T-helper 9 cell (primary cell): ENCODE results near the gene TIAM2.
"Not testable (repeated sequence)": the region's sequence is repeated elsewhere in the genome, so short reads cannot be mapped to it uniquely, and the experiment has no call there.

Source experiments
- DNase-seq: peaks from one replicate; pipeline ENCODE4 v3.0.0-alpha.2; 2020

The TIAM2 gene

DNA sequence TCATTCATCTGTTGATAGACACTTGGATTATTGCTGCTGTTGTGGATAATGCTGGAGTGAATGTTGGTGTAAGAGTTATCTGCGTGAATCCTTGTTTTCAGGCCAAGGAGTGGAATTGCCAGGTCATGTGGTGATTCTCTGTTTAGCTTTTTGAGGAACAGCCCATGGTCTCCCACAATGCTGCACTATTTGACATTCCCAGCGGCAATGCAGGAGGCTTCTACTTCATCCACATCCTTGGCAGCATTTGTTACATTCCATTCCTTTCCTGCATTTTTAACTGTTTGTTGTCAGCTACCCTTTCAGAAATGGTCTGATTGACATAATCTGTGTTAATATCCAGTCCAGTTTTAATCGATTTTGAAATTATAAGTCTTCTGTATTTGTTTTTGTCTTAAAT lies 217.0 kb downstream of the TIAM2 start:
- DNase-seq: no peak

DNA sequence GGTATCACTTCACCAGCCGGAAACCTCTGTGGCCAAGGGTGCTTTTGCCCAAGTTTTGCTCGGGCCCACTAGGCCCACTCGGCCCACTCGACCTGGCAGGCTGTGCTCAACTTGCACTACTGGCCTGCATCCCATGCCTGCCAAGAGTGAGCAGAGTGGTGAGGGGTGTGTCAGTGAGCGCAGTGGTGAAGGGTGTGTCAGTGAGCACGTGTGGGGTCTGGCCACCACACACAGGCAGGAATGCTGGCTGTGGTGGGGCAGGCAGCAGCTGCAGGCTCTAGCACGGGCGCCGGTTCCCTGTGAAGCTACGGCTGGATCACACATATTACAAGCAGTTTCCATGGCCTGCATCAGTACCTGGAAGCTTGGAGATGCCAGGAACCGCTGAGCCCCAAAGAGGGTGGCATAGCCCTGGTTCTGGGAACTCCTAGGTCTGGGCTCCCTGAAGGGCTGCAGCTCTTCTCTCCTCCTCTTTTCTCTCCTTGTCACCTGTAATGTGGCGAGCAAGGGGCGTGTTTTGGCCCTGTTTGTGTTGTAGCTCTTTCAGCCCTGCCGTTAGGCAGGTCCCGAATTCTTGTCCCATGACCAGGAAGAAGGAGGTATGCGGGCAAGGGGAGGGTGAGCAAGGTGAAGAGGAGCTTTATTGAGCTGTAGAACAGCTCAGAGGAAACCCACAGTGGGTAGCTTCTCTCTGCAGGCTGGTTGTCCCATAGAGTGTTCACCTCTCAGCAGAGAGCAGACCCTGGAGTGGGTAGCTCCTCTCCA lies 217.7 kb downstream of the TIAM2 start:
- no peak for DNase-seq

DNA sequence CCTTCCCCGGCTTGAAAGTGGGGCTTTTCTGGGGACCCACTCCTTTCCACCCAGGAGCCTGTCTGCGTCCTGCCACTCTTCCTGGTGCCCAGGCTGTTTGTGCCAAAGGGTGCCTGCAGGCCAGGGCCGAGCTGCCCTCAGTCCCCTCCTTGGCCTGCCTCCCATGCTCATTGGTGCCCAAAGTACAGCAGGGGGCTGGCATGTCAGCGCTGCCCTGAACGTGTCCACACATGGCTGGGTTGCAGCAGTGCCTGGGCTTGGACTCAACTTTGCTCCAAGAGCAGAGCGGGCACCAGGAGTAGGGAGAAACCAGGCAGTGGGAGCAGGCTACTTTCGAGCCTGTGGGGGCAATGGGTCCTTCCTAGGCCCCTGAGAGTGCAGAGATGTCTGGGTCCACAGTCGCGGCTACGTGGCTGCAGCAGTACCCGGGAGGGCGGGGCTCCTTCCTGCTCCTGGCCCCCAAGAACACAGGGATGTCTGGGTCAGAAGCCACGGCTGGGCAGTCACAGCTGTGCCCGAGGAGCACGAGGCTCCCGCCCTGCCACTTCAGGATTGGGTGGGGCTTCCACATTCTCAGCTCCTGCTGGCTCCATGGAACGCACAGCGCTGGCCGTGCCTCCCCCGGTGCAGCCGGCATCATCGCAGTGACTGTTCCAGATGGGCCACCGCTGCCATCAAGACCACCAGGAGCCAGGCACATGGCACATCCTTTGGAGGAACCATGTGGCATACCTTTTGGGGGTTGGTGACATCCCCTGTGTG lies 218.7 kb downstream of the TIAM2 start:
- no peak for DNase-seq

DNA sequence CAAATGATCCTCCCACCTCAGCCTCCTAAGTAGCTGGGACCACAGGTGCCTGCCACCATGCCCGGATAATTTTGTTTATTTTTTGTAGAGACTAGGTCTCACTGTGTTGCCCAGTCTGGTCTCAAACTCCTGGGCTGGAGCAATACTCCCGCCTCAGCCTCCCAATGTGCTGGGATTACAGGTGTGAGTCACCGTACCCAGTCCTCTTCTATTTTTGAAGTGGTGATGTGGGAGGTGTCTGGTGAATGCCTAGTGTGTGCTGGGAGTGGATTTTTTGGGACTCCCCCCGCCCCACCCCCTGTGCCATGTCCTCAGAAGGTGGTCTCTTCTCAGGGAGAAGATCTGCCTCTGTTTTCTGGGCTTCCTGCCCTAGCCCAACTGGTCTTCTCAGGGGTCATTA lies 220.8 kb downstream of the TIAM2 start:
- no peak for DNase-seq

- DNase-seq: no peak
Measured at GRCh38 chr6:155216312-155217046, 221.4 kb downstream of the TIAM2 start.

- DNase-seq: not testable (repeated sequence)
Measured at GRCh38 chr6:155218711-155219110, 223.6 kb downstream of the TIAM2 start.

DNA sequence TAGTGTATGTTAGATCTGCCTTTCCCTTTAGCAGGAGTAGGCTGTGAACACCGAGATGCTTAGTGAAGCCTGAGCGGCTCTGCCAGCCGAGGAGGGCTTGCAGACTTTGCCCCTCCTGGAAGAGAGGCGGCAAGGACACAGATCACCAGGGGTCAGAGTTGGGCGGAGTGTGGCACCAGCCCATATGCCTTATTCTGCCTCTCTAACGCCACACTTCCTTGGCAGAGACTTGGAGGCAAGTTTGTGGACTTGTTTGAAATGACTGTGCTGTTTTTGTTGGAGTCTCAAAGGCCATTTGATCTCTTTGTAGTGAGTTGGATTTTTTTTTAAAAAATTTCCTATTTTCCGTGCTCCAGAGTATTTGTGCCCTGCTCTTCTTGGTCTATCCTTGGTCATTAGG lies 224.2 kb downstream of the TIAM2 start:
- DNase-seq: no peak

GRCh38 chr6:155219858-155220301 lies 224.8 kb downstream of the TIAM2 start:
- no peak for DNase-seq

DNA sequence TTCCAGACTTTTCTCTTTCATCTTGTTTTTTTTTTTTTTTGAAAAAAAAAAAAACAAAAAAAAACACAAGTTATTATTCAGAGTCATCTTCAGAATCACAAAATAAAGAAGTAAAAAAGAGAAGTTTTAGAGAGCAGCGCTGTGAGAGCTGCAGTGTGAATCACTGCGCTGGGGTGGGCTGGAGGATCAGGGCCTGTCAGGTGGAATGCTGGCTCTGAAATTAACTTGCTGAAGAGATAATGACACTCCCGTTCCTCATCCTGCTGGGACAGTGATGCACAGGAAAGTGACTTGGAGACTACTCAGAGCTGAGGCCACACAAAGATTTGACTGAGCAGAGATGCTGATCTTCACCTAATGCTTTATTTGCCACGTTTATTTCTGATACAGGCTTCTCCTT lies 226.0 kb downstream of the TIAM2 start:
- no peak for DNase-seq

DNA sequence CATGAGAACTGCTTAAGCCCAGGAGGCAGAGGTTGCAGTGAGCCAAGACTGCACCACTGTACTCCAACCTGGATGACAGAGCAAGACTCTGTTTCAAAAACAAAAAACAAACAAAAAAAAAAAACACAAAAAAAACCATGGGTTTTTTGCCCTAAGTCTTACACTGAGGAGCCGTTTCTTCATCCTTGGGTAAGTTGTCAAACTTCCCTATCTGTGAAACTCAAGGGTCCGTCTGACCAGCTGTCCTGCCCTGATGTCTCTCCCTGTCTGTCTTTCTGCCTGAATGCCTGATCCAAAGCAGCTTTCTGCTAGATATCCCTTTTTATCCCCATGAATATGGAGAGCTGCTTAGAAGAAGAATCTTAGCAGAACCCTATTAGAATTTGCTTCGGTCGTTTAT lies 227.4 kb downstream of the TIAM2 start:
- DNase-seq: no peak

DNA sequence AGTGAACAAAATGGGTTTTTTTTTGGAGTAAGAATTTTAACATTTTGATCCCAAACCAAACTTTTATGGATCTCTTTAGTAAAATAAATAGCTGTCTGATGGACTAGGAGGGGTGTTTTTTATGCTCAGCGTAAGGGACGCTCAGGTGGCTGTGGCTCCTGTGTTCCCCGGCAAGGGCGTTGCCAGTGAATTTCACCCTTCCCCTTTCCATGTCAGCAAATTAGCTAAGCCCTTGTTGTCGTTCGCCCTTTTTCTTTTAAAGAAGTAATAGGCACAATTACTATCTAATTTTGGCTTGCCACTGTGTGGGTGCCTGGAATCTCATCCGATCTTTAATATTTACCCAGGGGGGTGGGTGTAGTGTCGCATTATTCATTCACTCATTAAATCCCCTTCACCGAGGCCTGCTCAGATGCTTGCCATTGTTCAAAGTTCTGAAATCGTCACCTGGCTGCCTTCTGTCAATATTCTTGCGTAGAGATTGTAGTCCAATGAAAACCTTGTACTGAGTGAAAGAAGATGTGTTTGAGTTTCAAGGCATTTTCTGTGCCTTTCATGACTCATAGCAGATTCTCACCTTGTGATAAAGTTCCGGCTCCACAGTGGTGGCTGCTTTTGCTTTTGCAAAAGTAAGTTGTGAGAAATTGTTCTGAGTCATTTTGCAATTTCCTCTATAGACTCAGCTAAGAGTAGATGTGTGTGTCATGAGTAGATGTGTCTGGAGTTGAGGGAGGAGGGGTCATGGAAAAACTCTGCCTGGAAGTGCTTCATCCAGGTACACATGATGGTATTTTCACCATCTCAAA lies 228.7 kb downstream of the TIAM2 start:
- no peak for DNase-seq

- no peak for DNase-seq
Measured at GRCh38 chr6:155224618-155225017, 229.5 kb downstream of the TIAM2 start.

GRCh38 chr6:155227046-155227445 lies 231.9 kb downstream of the TIAM2 start:
- DNase-seq: no peak

- no peak for DNase-seq
Measured at GRCh38 chr6:155228546-155229166, 233.5 kb downstream of the TIAM2 start.

GRCh38 chr6:155230975-155231374 lies 235.9 kb downstream of the TIAM2 start:
- not testable (repeated sequence) for DNase-seq

- no peak for DNase-seq
Measured at GRCh38 chr6:155232848-155233247, 237.7 kb downstream of the TIAM2 start.

- no peak for DNase-seq
Measured at GRCh38 chr6:155234167-155234566, 239.1 kb downstream of the TIAM2 start.

- no peak for DNase-seq
Measured at GRCh38 chr6:155234687-155235086, 239.6 kb downstream of the TIAM2 start.

GRCh38 chr6:155235087-155235486 lies 240.0 kb downstream of the TIAM2 start:
- no peak for DNase-seq

DNA sequence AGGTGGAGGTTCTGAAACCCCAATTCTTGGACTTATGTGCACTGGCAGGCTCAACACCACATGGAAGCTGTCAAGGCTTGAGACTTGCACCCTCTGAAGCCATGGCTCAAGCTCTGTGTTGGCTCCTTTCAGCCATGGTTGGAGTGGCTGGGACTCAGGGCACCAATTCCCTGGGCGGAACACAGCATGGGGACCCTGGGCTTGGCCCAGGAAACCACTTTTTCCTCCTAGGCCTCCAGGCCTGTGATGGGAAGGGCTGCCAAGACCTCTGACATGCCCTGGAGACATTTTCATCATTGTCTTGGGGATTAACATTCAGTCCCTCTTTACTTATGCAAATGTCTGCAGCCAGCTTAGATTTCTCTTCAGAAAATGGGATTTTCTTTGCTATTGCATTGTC lies 242.5 kb downstream of the TIAM2 start:
- no peak for DNase-seq

- DNase-seq: no peak
Measured at GRCh38 chr6:155240905-155241600, 245.9 kb downstream of the TIAM2 start.

DNA sequence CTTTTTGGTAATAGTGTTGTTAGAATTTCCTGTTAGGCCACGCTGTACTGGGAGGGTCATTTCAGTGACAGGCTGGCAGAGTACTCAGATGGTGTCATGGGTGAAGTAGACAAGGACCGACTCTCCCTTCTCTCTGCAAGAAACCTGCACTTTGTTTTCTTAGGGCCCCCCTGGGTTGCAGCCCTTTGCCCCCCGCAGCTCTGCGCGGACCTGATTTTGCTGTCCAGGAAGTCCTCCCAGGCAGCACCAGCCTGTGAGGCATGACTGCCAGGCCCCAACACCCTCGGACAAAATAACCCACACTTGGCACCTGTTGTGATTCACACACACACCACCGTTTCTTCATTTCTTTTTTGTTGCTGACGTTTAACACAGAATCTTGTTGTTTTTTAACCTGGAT lies 246.9 kb downstream of the TIAM2 start:
- DNase-seq: no peak
